HL-60 (cell line): ENCODE results near the gene STIM2.

Source experiments
- GABPA ChIP-seq: IDR thresholded peaks from 2 replicates; pipeline ENCODE4 v1.6.1; 2012; ENCODE audit warnings: low read depth
- POLR2AphosphoS5 ChIP-seq: IDR thresholded peaks from 2 replicates; pipeline ENCODE4 v1.6.1; 2012; ENCODE audit warnings: low read depth
- SPI1 ChIP-seq: IDR thresholded peaks from 2 replicates; pipeline ENCODE4 v1.6.1; 2012; ENCODE audit warnings: low read depth, mild to moderate bottlenecking, borderline replicate concordance
- TF ChIP-seq, protein P1 (sequence below): IDR thresholded peaks from 2 replicates; pipeline ENCODE4 v1.6.1; 2012; ENCODE audit warnings: low read depth; ENCODE audit not compliant: insufficient replicate concordance
- TF ChIP-seq, protein P2 (sequence below): IDR thresholded peaks from one replicate; pipeline ENCODE4 v1.5.1; 2011; ENCODE audit warnings: low read length, control low read depth, inconsistent platforms; ENCODE audit not compliant: insufficient read depth

DNA sequence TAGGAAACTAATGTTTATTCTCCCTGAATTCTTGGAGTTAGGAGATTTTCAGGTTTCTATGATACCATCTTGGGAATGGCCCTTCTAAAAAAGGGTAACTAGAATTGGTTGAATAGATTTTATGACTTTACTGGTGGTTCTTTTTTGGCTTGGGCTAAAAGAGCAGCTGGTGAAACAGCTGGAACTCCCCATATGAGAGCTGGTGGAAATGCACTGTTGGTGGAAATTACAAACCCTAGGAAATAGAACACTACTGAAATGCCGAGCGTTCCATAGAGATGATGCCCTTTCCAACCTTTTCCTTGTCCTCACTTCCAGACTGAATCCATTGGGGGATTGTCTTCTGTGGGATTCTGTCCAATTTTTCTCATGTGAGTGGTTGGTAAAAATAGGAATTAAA, 139.5 kb downstream of the STIM2 start:
- TF ChIP-seq, protein P1, sequence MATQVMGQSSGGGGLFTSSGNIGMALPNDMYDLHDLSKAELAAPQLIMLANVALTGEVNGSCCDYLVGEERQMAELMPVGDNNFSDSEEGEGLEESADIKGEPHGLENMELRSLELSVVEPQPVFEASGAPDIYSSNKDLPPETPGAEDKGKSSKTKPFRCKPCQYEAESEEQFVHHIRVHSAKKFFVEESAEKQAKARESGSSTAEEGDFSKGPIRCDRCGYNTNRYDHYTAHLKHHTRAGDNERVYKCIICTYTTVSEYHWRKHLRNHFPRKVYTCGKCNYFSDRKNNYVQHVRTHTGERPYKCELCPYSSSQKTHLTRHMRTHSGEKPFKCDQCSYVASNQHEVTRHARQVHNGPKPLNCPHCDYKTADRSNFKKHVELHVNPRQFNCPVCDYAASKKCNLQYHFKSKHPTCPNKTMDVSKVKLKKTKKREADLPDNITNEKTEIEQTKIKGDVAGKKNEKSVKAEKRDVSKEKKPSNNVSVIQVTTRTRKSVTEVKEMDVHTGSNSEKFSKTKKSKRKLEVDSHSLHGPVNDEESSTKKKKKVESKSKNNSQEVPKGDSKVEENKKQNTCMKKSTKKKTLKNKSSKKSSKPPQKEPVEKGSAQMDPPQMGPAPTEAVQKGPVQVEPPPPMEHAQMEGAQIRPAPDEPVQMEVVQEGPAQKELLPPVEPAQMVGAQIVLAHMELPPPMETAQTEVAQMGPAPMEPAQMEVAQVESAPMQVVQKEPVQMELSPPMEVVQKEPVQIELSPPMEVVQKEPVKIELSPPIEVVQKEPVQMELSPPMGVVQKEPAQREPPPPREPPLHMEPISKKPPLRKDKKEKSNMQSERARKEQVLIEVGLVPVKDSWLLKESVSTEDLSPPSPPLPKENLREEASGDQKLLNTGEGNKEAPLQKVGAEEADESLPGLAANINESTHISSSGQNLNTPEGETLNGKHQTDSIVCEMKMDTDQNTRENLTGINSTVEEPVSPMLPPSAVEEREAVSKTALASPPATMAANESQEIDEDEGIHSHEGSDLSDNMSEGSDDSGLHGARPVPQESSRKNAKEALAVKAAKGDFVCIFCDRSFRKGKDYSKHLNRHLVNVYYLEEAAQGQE = no peak
- TF ChIP-seq, protein P2, sequence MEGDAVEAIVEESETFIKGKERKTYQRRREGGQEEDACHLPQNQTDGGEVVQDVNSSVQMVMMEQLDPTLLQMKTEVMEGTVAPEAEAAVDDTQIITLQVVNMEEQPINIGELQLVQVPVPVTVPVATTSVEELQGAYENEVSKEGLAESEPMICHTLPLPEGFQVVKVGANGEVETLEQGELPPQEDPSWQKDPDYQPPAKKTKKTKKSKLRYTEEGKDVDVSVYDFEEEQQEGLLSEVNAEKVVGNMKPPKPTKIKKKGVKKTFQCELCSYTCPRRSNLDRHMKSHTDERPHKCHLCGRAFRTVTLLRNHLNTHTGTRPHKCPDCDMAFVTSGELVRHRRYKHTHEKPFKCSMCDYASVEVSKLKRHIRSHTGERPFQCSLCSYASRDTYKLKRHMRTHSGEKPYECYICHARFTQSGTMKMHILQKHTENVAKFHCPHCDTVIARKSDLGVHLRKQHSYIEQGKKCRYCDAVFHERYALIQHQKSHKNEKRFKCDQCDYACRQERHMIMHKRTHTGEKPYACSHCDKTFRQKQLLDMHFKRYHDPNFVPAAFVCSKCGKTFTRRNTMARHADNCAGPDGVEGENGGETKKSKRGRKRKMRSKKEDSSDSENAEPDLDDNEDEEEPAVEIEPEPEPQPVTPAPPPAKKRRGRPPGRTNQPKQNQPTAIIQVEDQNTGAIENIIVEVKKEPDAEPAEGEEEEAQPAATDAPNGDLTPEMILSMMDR = no peak
- TF ChIP-seq GABPA (no peak), POLR2AphosphoS5 (no peak), SPI1 (no peak)
